Brain microvascular endothelial cell (primary cell): Measurements from ENCODE around the gene STK26.
"Not testable (repeated sequence)": the region's sequence is repeated elsewhere in the genome, so short reads cannot be mapped to it uniquely, and the experiment has no call there.

Experiments
- DNase-seq: peaks from one replicate; pipeline ENCODE4 v3.0.0-alpha.2; 2020
- H3K27ac ChIP-seq: fragments of 250-450 bp; sonication (Bioruptor Pico); 2 replicates; pipeline ENCODE4 v1.5.1; 2020; ENCODE audit warnings: mild to moderate bottlenecking, moderate library complexity
- H3K27me3 ChIP-seq: fragments of 250-450 bp; sonication (Bioruptor Pico); replicated peaks from 2 replicates; pipeline ENCODE4 v1.5.1; 2020; ENCODE audit warnings: mild to moderate bottlenecking
- H3K36me3 ChIP-seq: fragments of 250-450 bp; sonication (Bioruptor Pico); replicated peaks from 2 replicates; pipeline ENCODE4 v1.5.1; 2020; ENCODE audit warnings: mild to moderate bottlenecking
- H3K4me3 ChIP-seq: 2 replicates; pipeline ENCODE4 v1.5.1; 2011; ENCODE audit warnings: low read depth, mild to moderate bottlenecking, control low read depth, low read length, moderate library complexity
- CTCF ChIP-seq: IDR thresholded peaks from 2 replicates; pipeline ENCODE4 v1.5.1; 2011; ENCODE audit warnings: low read depth, mild to moderate bottlenecking, moderate library complexity, low read length, control low read depth, inconsistent platforms; ENCODE audit errors: missing control alignments
- in situ Hi-C: cut with HindIII; loops from 2 replicates; pipeline ENCODE4 v1.10.0; 2017; ENCODE audit warnings: low sequenced_read_pairs, low pct_ligation_motif_present

Gene STK26

GRCh38 chrX:132040066-132040465 is 17.0 kb downstream of the STK26 start:
- no peak overlapping the region for H3K4me3 ChIP-seq
- DNase-seq = no peak
- no peak overlapping the region for H3K27ac ChIP-seq
- TF ChIP-seq CTCF = no peak
- in situ Hi-C loops = no loop called here
- no peaks in the 10 kb centered on the region for H3K27me3 ChIP-seq
- H3K36me3 ChIP-seq = no peaks in the 10 kb centered on the region

GRCh38 chrX:132041015-132041414 is 17.9 kb downstream of the STK26 start:
- in situ Hi-C loops = no loop called here
- peak; percentile 63 for DNase-seq
- Histone ChIP-seq H3K27me3 (no peaks in the 10 kb centered on the region), H3K4me3 (no peak overlapping the region), H3K27ac (no peak overlapping the region), H3K36me3 (no peaks in the 10 kb centered on the region)
- TF ChIP-seq CTCF = no peak

- H3K27ac ChIP-seq = no peak overlapping the region
- DNase-seq = no peak
Measured at GRCh38 chrX:132043977-132044376, 20.9 kb downstream of the STK26 start.

GRCh38 chrX:132044953-132045352 is 21.9 kb downstream of the STK26 start:
- Histone ChIP-seq H3K27me3 (no peaks in the 10 kb centered on the region), H3K36me3 (no peaks in the 10 kb centered on the region), H3K27ac (no peak overlapping the region), H3K4me3 (no peak overlapping the region)
- TF ChIP-seq CTCF = no peak
- in situ Hi-C loops = no loop called here
- DNase-seq = peak; percentile 48

More at GRCh38 chrX:132043977-132044376, 20.9 kb downstream of the STK26 start:
- TF ChIP-seq CTCF = no peak
- in situ Hi-C loops = no loop called here
- H3K4me3 ChIP-seq = no peak overlapping the region
- no peaks in the 10 kb centered on the region for H3K27me3 ChIP-seq
- no peaks in the 10 kb centered on the region for H3K36me3 ChIP-seq

- Histone ChIP-seq H3K27me3 (no peaks in the 10 kb centered on the region), H3K27ac (no peak overlapping the region), H3K4me3 (no peak overlapping the region), H3K36me3 (no peaks in the 10 kb centered on the region)
- in situ Hi-C loops = no loop called here
- TF ChIP-seq CTCF = no peak
- DNase-seq = no peak
Measured at GRCh38 chrX:132045456-132045855, 22.4 kb downstream of the STK26 start.

GRCh38 chrX:132046533-132046932 is 23.4 kb downstream of the STK26 start:
- no peak for TF ChIP-seq CTCF
- no peak for DNase-seq

GRCh38 chrX:132051778-132052177 is 28.7 kb downstream of the STK26 start:
- H3K36me3 ChIP-seq, DNase-seq, H3K4me3 ChIP-seq, H3K27me3 ChIP-seq, in situ Hi-C loops, H3K27ac ChIP-seq: not testable (repeated sequence)

More at GRCh38 chrX:132046533-132046932, 23.4 kb downstream of the STK26 start:
- Histone ChIP-seq H3K36me3 (no peaks in the 10 kb centered on the region), H3K4me3 (no peak overlapping the region), H3K27ac (no peak overlapping the region), H3K27me3 (no peaks in the 10 kb centered on the region)
- in situ Hi-C loops = no loop called here
